ENCODE measurements around the gene GRK5. TPM values are rescaled to one million over a fixed set of nuclear protein-coding genes. Genes with fewer than 3 reads are reported as not detected.
A peak's percentile ranks its signal among the peaks of the same experiment; 100 is the strongest.

GRK5 gene
- total RNA-seq, 1 donor: 20.5 TPM

GRCh38 chr10:119348106-119348505, 140.7 kb downstream of the GRK5 start:
- no peak for DNase-seq (ENCODE audit: low read depth)
- H3K4me3 ChIP-seq (ENCODE audit: low read depth, low read length): no peak overlapping the region

GRCh38 chr10:119348516-119349240, 141.3 kb downstream of the GRK5 start:
- H3K4me3 ChIP-seq (ENCODE audit: low read depth, low read length): no peak overlapping the region
- TF ChIP-seq CTCF (IDR thresholded peaks at IDR 0.05; ENCODE audit: insufficient read depth, low read length): peak; percentile 32
- peak; percentile 71 for DNase-seq (ENCODE audit: low read depth)

More at GRCh38 chr10:119348106-119348505, 140.7 kb downstream of the GRK5 start:
- no peak for TF ChIP-seq CTCF (IDR thresholded peaks at IDR 0.05; ENCODE audit: insufficient read depth, low read length)

GRCh38 chr10:119349341-119349740, 142.0 kb downstream of the GRK5 start:
- no peak overlapping the region for H3K4me3 ChIP-seq (ENCODE audit: low read depth, low read length)
- no peak for DNase-seq (ENCODE audit: low read depth)
- TF ChIP-seq CTCF (IDR thresholded peaks at IDR 0.05; ENCODE audit: insufficient read depth, low read length): no peak

- DNase-seq (ENCODE audit: low read depth): no peak
- TF ChIP-seq CTCF (IDR thresholded peaks at IDR 0.05; ENCODE audit: insufficient read depth, low read length): no peak
- H3K4me3 ChIP-seq (ENCODE audit: low read depth, low read length): no peak overlapping the region
Measured at GRCh38 chr10:119349937-119350501, 142.6 kb downstream of the GRK5 start.

- TF ChIP-seq CTCF (IDR thresholded peaks at IDR 0.05; ENCODE audit: insufficient read depth, low read length): no peak
- no peak overlapping the region for H3K4me3 ChIP-seq (ENCODE audit: low read depth, low read length)
- peak; percentile 95 for DNase-seq (ENCODE audit: low read depth)
Measured at GRCh38 chr10:119350502-119351097, 143.2 kb downstream of the GRK5 start.

- H3K4me3 ChIP-seq (ENCODE audit: low read depth, low read length): no peak overlapping the region
- TF ChIP-seq CTCF (IDR thresholded peaks at IDR 0.05; ENCODE audit: insufficient read depth, low read length): no peak
- no peak for DNase-seq (ENCODE audit: low read depth)
Measured at GRCh38 chr10:119351189-119351588, 143.8 kb downstream of the GRK5 start.

Measured in fibroblast of the aortic adventitia (primary cell).